NCI-H82 treated with DMSO at 0.1 percent for 48 hours (cell line): ENCODE results near the gene H3-3A.

Source experiments
- DNase-seq: peaks from one replicate; lab custom pipeline; 2025; ENCODE audit not compliant: unreplicated experiment; lab: John Stamatoyannopoulos, UW

The H3-3A gene

GRCh38 chr1:226110249-226111097, 48.0 kb downstream of the H3-3A start:
- DNase-seq = no peak

GRCh38 chr1:226111098-226111882, 48.8 kb downstream of the H3-3A start:
- no peak for DNase-seq

GRCh38 chr1:226111883-226112261, 49.4 kb downstream of the H3-3A start:
- DNase-seq = no peak

- DNase-seq = no peak
These were observed 50.1 kb downstream of the H3-3A start for GRCh38 chr1:226112626-226113025.

- no peak for DNase-seq
These were observed 54.2 kb downstream of the H3-3A start for GRCh38 chr1:226116673-226117072.

- no peak for DNase-seq
These were observed 54.8 kb downstream of the H3-3A start for GRCh38 chr1:226117330-226117729.

GRCh38 chr1:226118357-226118756, 55.8 kb downstream of the H3-3A start:
- DNase-seq = no peak

GRCh38 chr1:226119169-226119568, 56.7 kb downstream of the H3-3A start:
- DNase-seq = no peak

GRCh38 chr1:226120398-226120797, 57.9 kb downstream of the H3-3A start:
- no peak for DNase-seq

- DNase-seq = no peak
These were observed 58.6 kb downstream of the H3-3A start for GRCh38 chr1:226121049-226121586.
